ENCODE data around the gene LRRC31. TPM values are rescaled to one million over a fixed set of nuclear protein-coding genes. Genes with fewer than 3 reads are reported as not detected.
A peak's percentile ranks its signal among the peaks of the same experiment; 100 is the strongest.

Gene LRRC31
- total RNA-seq, 1 donor from 2014 or later: not detected

DNA sequence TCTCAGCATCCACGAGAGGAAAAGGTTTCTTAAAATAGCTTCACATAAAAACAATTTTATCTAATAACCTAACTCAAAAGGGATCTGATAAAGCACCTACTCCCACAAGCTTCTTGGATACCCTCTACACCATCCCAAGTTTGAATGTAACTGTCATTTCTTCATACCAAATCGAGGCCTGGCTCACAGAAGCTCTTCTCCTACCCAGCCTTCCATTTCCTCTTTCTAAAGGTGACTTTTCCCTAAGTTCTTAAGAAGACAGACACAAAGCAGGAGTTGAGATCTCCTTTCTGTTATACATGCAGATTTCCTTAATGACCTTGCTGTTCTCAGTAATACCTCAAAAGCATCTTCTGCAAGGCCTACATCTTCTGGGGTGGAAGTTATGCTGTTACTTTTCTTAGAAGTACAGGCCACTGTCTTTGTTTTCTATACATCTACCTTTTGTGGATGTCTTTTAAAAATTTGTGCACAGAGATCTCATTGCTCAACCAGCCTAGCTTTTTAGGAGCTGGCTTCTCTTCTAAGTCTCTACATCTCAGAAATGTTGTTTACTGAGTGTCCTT, 60.4 kb downstream of the LRRC31 start:
- Histone ChIP-seq H3K36me3 (no peaks in the 10 kb centered on the region), H2AFZ (replicated peaks) (peak overlapping the region; percentile 79), H3K4me1 (peaks cover 4% of the 10 kb centered on the region), H3F3A (ENCODE audit: low read depth) (peaks cover 10% of the 10 kb centered on the region), H3K9ac (no peak overlapping the region), H3K4me2 (no peak overlapping the region), H3K4me3 (no peak overlapping the region), H3K27me3 (no peaks in the 10 kb centered on the region), H3K79me2 (ENCODE audit: low read depth) (peaks cover 5% of the 10 kb centered on the region), H3K9me3 (ENCODE audit: low read depth) (no peaks in the 10 kb centered on the region), H4K20me1 (ENCODE audit: low read depth) (no peaks in the 10 kb centered on the region), H3K27ac (no peak overlapping the region)
- TF ChIP-seq EZH2phosphoT487 (IDR thresholded peaks at IDR 0.05) (no peak), EZH2 (IDR thresholded peaks at IDR 0.05) (no peak)
- TF ChIP-seq, protein P1, sequence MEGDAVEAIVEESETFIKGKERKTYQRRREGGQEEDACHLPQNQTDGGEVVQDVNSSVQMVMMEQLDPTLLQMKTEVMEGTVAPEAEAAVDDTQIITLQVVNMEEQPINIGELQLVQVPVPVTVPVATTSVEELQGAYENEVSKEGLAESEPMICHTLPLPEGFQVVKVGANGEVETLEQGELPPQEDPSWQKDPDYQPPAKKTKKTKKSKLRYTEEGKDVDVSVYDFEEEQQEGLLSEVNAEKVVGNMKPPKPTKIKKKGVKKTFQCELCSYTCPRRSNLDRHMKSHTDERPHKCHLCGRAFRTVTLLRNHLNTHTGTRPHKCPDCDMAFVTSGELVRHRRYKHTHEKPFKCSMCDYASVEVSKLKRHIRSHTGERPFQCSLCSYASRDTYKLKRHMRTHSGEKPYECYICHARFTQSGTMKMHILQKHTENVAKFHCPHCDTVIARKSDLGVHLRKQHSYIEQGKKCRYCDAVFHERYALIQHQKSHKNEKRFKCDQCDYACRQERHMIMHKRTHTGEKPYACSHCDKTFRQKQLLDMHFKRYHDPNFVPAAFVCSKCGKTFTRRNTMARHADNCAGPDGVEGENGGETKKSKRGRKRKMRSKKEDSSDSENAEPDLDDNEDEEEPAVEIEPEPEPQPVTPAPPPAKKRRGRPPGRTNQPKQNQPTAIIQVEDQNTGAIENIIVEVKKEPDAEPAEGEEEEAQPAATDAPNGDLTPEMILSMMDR (IDR thresholded peaks at IDR 0.05): no peak
- DNase-seq (ENCODE audit: low spot score): no peak
- no peak overlapping the region for H3K27ac Mint-ChIP-seq
- H3K36me3 Mint-ChIP-seq: no peaks in the 10 kb centered on the region
- H3K4me1 Mint-ChIP-seq: peaks cover 8% of the 10 kb centered on the region
- peaks cover 9% of the 10 kb centered on the region for H3K9me3 Mint-ChIP-seq
- no peak overlapping the region for H3K4me3 Mint-ChIP-seq
- H3K27me3 Mint-ChIP-seq (ENCODE audit: insufficient read depth, low read depth): peaks cover 4% of the 10 kb centered on the region

DNA sequence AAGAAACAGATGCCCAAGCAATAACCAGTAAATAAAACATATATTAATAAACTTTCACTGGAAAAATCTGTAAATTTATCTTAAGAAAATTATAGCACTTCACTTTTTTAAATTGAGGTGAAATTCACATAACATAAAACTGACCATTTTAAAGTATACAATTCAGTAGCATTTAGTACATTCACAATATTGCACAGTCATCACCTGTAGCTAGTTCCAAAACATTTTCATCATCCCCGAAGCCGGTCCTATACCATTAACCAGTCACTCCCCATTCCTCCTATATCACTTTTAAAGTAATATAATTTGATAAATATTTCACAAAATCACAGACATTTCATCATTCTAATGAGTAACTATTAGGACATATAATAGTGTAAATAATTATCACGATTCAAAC, 65.1 kb downstream of the LRRC31 start:
- DNase-seq (ENCODE audit: low spot score): no peak
- no peaks in the 10 kb centered on the region for H3K79me2 ChIP-seq (ENCODE audit: low read depth)
- no peaks in the 10 kb centered on the region for H4K20me1 ChIP-seq (ENCODE audit: low read depth)
- H3K4me1 ChIP-seq: no peaks in the 10 kb centered on the region
- no peaks in the 10 kb centered on the region for H3K36me3 ChIP-seq
- TF ChIP-seq, protein P1 (IDR thresholded peaks at IDR 0.05): no peak
- TF ChIP-seq EZH2 (IDR thresholded peaks at IDR 0.05) (no peak), EZH2phosphoT487 (IDR thresholded peaks at IDR 0.05) (no peak)
- H3K9me3 Mint-ChIP-seq: no peaks in the 10 kb centered on the region
- H3K27ac ChIP-seq: no peak overlapping the region
- no peak overlapping the region for H2AFZ ChIP-seq (replicated peaks)
- H3K9ac ChIP-seq: no peak overlapping the region
- no peaks in the 10 kb centered on the region for H3K27me3 Mint-ChIP-seq (ENCODE audit: insufficient read depth, low read depth)
- H3K27ac Mint-ChIP-seq: no peak overlapping the region
- no peak overlapping the region for H3K4me3 ChIP-seq
- H3K27me3 ChIP-seq: no peaks in the 10 kb centered on the region
- H3K36me3 Mint-ChIP-seq: no peaks in the 10 kb centered on the region
- no peak overlapping the region for H3K4me2 ChIP-seq
- H3K4me1 Mint-ChIP-seq: no peaks in the 10 kb centered on the region
- no peak overlapping the region for H3K4me3 Mint-ChIP-seq
- no peaks in the 10 kb centered on the region for H3F3A ChIP-seq (ENCODE audit: low read depth)
- no peaks in the 10 kb centered on the region for H3K9me3 ChIP-seq (ENCODE audit: low read depth)

DNA sequence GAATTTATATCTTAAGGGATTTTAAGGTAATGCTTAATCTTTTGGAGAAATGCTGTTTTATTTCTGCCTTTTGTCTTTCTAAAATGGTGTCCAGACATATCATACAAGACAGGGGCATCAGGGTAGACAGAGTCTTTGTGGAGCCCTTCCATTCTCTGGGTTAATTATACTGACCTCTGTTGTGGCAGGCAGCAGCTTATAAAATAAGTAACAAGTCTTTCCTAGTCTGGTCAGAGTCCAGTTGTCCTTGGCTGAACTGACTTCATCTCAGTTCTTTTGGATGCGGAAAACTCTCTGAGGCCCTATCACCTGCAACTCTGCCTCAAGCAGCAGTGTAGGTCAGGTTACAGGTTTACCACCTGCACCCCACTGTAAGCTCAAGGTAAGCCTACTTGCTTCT, 77.4 kb downstream of the LRRC31 start:
- Mint-ChIP-seq H3K4me3 (no peak overlapping the region), H3K9me3 (no peaks in the 10 kb centered on the region), H3K27ac (no peak overlapping the region), H3K36me3 (peaks cover 4% of the 10 kb centered on the region), H3K27me3 (ENCODE audit: insufficient read depth, low read depth) (no peaks in the 10 kb centered on the region), H3K4me1 (no peaks in the 10 kb centered on the region)
- DNase-seq (ENCODE audit: low spot score): no peak
- Histone ChIP-seq H2AFZ (replicated peaks) (no peak overlapping the region), H3K9ac (no peak overlapping the region), H4K20me1 (ENCODE audit: low read depth) (no peaks in the 10 kb centered on the region), H3K27me3 (no peaks in the 10 kb centered on the region), H3K79me2 (ENCODE audit: low read depth) (no peaks in the 10 kb centered on the region), H3K4me2 (no peak overlapping the region), H3K36me3 (peaks cover 5% of the 10 kb centered on the region), H3K9me3 (ENCODE audit: low read depth) (no peaks in the 10 kb centered on the region), H3K27ac (no peak overlapping the region), H3K4me1 (no peaks in the 10 kb centered on the region), H3F3A (ENCODE audit: low read depth) (no peaks in the 10 kb centered on the region), H3K4me3 (no peak overlapping the region)
- no peak for TF ChIP-seq EZH2 (IDR thresholded peaks at IDR 0.05)
- no peak for TF ChIP-seq EZH2phosphoT487 (IDR thresholded peaks at IDR 0.05)
- TF ChIP-seq, protein P1 (IDR thresholded peaks at IDR 0.05): no peak

Measured in neural progenitor cell (in vitro differentiated cells).